SK-N-SH treated with all-trans-retinoic acid at 6 μM for 48 hours (cell line): ENCODE results near the gene ELMO1.

Source experiments
- BACH2 ChIP-seq: fragments of 250-450 bp; sonication (Bioruptor Pico); IDR thresholded peaks from 2 replicates; pipeline ENCODE4 v1.9.0; 2021; ENCODE audit warnings: mild to moderate bottlenecking, borderline replicate concordance
- CREB5 ChIP-seq: fragments of 250-450 bp; sonication (Bioruptor Pico); IDR thresholded peaks from 2 replicates; pipeline ENCODE4 v1.5.1; 2020; ENCODE audit warnings: low read depth, mild to moderate bottlenecking, moderate library complexity
- CSDC2 ChIP-seq: fragments of 250-450 bp; sonication (Bioruptor Pico); IDR thresholded peaks from 2 replicates; pipeline ENCODE4 v1.5.0; 2020; ENCODE audit warnings: mild to moderate bottlenecking, moderate library complexity
- CSRNP3 ChIP-seq: fragments of 250-450 bp; sonication (Bioruptor Pico); IDR thresholded peaks from 2 replicates; pipeline ENCODE4 v1.5.1; 2021; ENCODE audit warnings: mild to moderate bottlenecking, moderate library complexity
- ISL1 ChIP-seq: fragments of 250-450 bp; sonication (Bioruptor Pico); IDR thresholded peaks from 2 replicates; pipeline ENCODE4 v2.1.2; 2022; ENCODE audit warnings: mild to moderate bottlenecking, moderate library complexity
- PATZ1 ChIP-seq: fragments of 250-450 bp; sonication (Bioruptor Pico); IDR thresholded peaks from 2 replicates; pipeline ENCODE4 v1.8.0; 2020; ENCODE audit warnings: mild to moderate bottlenecking, moderate library complexity, borderline replicate concordance
- RARB ChIP-seq: fragments of 250-450 bp; sonication (Bioruptor Pico); IDR thresholded peaks from 2 replicates; pipeline ENCODE4 v1.8.0; 2021; ENCODE audit warnings: mild to moderate bottlenecking, moderate library complexity
- TCF4 ChIP-seq: fragments of 250-450 bp; sonication (Bioruptor Pico); IDR thresholded peaks from 2 replicates; pipeline ENCODE4 v1.8.0; 2021; ENCODE audit warnings: mild to moderate bottlenecking, moderate library complexity, borderline replicate concordance
- ZC3H10 ChIP-seq: fragments of 250-450 bp; sonication (Bioruptor Pico); IDR thresholded peaks from 2 replicates; pipeline ENCODE4 v1.5.1; 2021; ENCODE audit warnings: mild to moderate bottlenecking, moderate library complexity
- ZFP3 ChIP-seq: fragments of 250-450 bp; sonication (Bioruptor Pico); IDR thresholded peaks from 2 replicates; pipeline ENCODE4 v1.5.0; 2020; ENCODE audit warnings: mild to moderate bottlenecking, moderate library complexity
- ZNF70 ChIP-seq: fragments of 450-650 bp; formaldehyde crosslinking; IDR thresholded peaks from 2 replicates; pipeline ENCODE4 v1.5.0; 2020; ENCODE audit warnings: mild to moderate bottlenecking, moderate library complexity
- ZNF8 ChIP-seq: fragments of 450-650 bp; formaldehyde crosslinking; IDR thresholded peaks from 2 replicates; pipeline ENCODE4 v1.5.0; 2020; ENCODE audit warnings: mild to moderate bottlenecking, moderate library complexity

DNA sequence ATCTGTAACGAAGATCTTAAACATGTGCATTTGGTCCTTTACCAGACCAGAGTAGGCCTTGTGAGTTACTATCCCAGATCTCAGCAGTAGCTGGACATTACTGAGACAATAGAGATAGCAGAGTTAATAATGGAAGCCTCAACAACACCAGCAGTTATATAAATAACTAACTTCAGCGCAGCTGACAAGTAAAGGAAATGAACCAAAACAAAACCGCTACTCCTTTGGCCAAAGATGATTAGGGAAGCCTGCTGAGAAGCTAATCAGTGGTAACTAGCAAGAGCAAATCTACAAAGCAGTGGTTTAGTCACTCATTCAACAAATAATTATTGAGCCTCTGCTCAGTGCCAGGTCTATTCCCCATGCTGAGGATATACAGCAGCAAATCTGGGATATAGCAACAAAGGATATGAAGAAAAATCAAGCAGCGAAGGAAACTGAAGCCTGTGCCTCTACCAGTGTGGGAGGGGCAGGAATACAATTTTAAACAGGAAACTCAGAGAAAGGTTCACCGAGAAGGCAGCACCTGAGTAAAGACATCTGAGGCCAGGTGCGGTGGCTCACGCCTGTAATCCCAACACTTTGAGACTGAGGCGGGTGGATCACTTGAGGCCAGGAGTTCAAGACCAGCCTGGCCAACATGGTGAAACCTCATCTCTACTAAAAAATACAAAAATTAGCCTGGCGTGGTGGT is 103.6 kb downstream of the ELMO1 start:
- no peak for TF ChIP-seq ZFP3 (CRISPR knock-in tag)
- TF ChIP-seq ZNF8 (CRISPR knock-in tag) = no peak
- TF ChIP-seq RARB (CRISPR knock-in tag) = no peak
- no peak; the same call in 1 of the 2 replicates for TF ChIP-seq TCF4 (CRISPR knock-in tag)
- no peak for TF ChIP-seq PATZ1
- TF ChIP-seq CSRNP3 (CRISPR knock-in tag) = no peak
- no peak for TF ChIP-seq CSDC2 (CRISPR knock-in tag)
- no peak for TF ChIP-seq CREB5 (CRISPR knock-in tag)
- TF ChIP-seq BACH2 = no peak
- no peak for TF ChIP-seq ZC3H10 (CRISPR knock-in tag)
- TF ChIP-seq ZNF70 (CRISPR knock-in tag) = no peak
- no peak for TF ChIP-seq ISL1 (CRISPR knock-in tag)
